ENCODE data around the gene CCN6.

The CCN6 gene

GRCh38 chr6:112054001-112054400, at the start of gene CCN6:
TSS of gene CCN6 (plus strand) at chr6:112054104. CDS start at chr6:112054358, 254 bp downstream.
- no peak for DNase-seq (ENCODE audit: low read depth)

- DNase-seq (ENCODE audit: low read depth), result no peak
Measured at GRCh38 chr6:112004201-112005012, 49.5 kb upstream of the CCN6 start.

GRCh38 chr6:112005013-112005371, 48.9 kb upstream of the CCN6 start:
- no peak for DNase-seq (ENCODE audit: low read depth)

GRCh38 chr6:112007254-112007653, 46.6 kb upstream of the CCN6 start:
- DNase-seq (ENCODE audit: low read depth), result no peak

GRCh38 chr6:112007805-112008204, 46.1 kb upstream of the CCN6 start:
- DNase-seq (ENCODE audit: low read depth), result no peak

GRCh38 chr6:112008482-112008881, 45.4 kb upstream of the CCN6 start:
- no peak for DNase-seq (ENCODE audit: low read depth)

GRCh38 chr6:112010328-112010727, 43.6 kb upstream of the CCN6 start:
- no peak for DNase-seq (ENCODE audit: low read depth)

GRCh38 chr6:112013051-112013450, 40.9 kb upstream of the CCN6 start:
- no peak for DNase-seq (ENCODE audit: low read depth)

- DNase-seq (ENCODE audit: low read depth), result no peak
Measured at GRCh38 chr6:112014483-112014882, 39.4 kb upstream of the CCN6 start.

- DNase-seq (ENCODE audit: low read depth), result no peak
Measured at GRCh38 chr6:112015725-112016124, 38.2 kb upstream of the CCN6 start.

- no peak for DNase-seq (ENCODE audit: low read depth)
Measured at GRCh38 chr6:112016320-112016719, 37.6 kb upstream of the CCN6 start.

GRCh38 chr6:112017169-112017568, 36.7 kb upstream of the CCN6 start:
- DNase-seq (ENCODE audit: low read depth), result no peak

- DNase-seq (ENCODE audit: low read depth), result no peak
Measured at GRCh38 chr6:112017760-112018537, 36.0 kb upstream of the CCN6 start.

- no peak for DNase-seq (ENCODE audit: low read depth)
Measured at GRCh38 chr6:112018619-112019416, 35.1 kb upstream of the CCN6 start.

- DNase-seq (ENCODE audit: low read depth), result no peak
Measured at GRCh38 chr6:112019589-112019988, 34.3 kb upstream of the CCN6 start.

GRCh38 chr6:112021691-112022310, 32.1 kb upstream of the CCN6 start:
- DNase-seq (ENCODE audit: low read depth), result no peak

- no peak for DNase-seq (ENCODE audit: low read depth)
Measured at GRCh38 chr6:112022749-112023148, 31.2 kb upstream of the CCN6 start.

GRCh38 chr6:112024464-112024863, 29.4 kb upstream of the CCN6 start:
- no peak for DNase-seq (ENCODE audit: low read depth)

- no peak for DNase-seq (ENCODE audit: low read depth)
Measured at GRCh38 chr6:112026933-112027332, 27.0 kb upstream of the CCN6 start.

GRCh38 chr6:112027942-112028674, 25.8 kb upstream of the CCN6 start:
- DNase-seq (ENCODE audit: low read depth), result no peak

GRCh38 chr6:112029045-112029822, 24.7 kb upstream of the CCN6 start:
- peak; percentile 35 for DNase-seq (ENCODE audit: low read depth)
